Prostate gland (tissue), 2 donors: ENCODE results near the gene NR1D1.

Source experiments
- POLR2AphosphoS5 ChIP-seq: sonication (generic); formaldehyde crosslinking; IDR thresholded peaks from one replicate; pipeline ENCODE4 v1.6.1; 2017; ENCODE audit warnings: antibody characterized with exemption
- TF ChIP-seq, protein P1 (sequence below), 4 experiments: fragments of 200-600 bp in 2 of 4; fragments of 450-650 bp in 2 of 4; sonication (generic) in 2 of 4; IDR thresholded peaks; 1 replicate in 3 of 4; 2 replicates in 1 of 4; pipeline ENCODE4 v1.5.1; 2016 to 2019; ENCODE audit warnings: antibody characterized with exemption in 4 of 4, mild to moderate bottlenecking in 2 of 4, moderate library complexity in 2 of 4

DNA sequence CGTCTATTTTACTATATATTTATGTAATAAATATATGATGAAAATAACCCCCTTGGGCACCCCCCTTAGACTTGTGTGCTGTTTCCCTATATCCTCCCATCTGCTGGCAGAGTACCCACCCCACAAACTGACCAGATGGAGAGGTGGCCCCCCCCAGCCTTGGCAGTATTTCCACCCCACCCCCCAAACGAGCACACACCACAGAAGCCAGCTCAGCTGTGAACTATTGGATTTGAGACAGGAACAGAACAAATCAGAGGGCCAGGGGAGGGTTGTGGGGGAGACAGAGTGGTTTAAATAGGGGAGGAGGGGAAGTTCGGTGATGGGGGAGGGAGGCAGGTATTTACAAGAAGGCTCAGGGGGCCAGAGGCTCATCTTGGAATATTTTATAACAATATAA, 7.8 kb downstream of the NR1D1 start:
- TF ChIP-seq POLR2AphosphoS5 = no peak
- TF ChIP-seq, protein P1, sequence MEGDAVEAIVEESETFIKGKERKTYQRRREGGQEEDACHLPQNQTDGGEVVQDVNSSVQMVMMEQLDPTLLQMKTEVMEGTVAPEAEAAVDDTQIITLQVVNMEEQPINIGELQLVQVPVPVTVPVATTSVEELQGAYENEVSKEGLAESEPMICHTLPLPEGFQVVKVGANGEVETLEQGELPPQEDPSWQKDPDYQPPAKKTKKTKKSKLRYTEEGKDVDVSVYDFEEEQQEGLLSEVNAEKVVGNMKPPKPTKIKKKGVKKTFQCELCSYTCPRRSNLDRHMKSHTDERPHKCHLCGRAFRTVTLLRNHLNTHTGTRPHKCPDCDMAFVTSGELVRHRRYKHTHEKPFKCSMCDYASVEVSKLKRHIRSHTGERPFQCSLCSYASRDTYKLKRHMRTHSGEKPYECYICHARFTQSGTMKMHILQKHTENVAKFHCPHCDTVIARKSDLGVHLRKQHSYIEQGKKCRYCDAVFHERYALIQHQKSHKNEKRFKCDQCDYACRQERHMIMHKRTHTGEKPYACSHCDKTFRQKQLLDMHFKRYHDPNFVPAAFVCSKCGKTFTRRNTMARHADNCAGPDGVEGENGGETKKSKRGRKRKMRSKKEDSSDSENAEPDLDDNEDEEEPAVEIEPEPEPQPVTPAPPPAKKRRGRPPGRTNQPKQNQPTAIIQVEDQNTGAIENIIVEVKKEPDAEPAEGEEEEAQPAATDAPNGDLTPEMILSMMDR (IDR thresholded peaks at IDR 0.05) = no peak
